Breast epithelium (tissue), 3 donors: ENCODE data around the gene SH3BP4.

ENCODE experiments used
- CTCF ChIP-seq, 3 donors: fragments of 450-650 bp; IDR thresholded peaks; one replicate each; pipeline ENCODE4 v1.5.1; 2016 to 2017; ENCODE audit warnings: antibody characterized with exemption in 3 of 3, mild to moderate bottlenecking in 3 of 3, moderate library complexity in 3 of 3
- POLR2A ChIP-seq: fragments of 450-650 bp; IDR thresholded peaks from one replicate; pipeline ENCODE4 v1.6.1; 2016; ENCODE audit warnings: antibody characterized with exemption, mild to moderate bottlenecking, moderate library complexity
- POLR2AphosphoS5 ChIP-seq, 3 donors: sonication (generic); formaldehyde crosslinking; IDR thresholded peaks; one replicate each; pipeline ENCODE4 v1.6.1; 2017; ENCODE audit warnings: antibody characterized with exemption in 3 of 3

DNA sequence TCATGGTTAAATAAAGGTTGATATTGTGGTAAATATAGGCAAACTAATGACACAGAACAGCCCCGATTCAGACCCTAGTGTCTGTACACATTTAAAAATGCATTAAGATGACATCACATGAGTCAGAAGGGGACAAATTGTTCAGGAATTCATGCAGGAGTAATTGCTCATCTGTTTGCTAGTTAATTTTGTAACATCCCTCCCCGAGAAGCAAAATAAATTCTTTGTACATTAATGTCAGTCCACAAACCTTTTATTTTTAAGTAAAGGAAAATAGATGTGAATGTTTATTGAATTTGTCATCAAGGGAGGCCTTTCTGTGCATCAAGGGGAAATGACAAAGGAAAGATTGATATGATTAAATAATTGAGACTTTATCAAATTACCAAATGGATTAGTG is 69.9 kb downstream of the SH3BP4 start:
- TF ChIP-seq POLR2AphosphoS5 (IDR thresholded peaks at IDR 0.05), result no peak
- TF ChIP-seq CTCF (IDR thresholded peaks at IDR 0.05), result no peak
- TF ChIP-seq POLR2A, result no peak
